ENCODE measurements around the gene GDPD3.
"Not testable (repeated sequence)": the region's sequence is repeated elsewhere in the genome, so short reads cannot be mapped to it uniquely, and the experiment has no call there.

The GDPD3 gene

DNA sequence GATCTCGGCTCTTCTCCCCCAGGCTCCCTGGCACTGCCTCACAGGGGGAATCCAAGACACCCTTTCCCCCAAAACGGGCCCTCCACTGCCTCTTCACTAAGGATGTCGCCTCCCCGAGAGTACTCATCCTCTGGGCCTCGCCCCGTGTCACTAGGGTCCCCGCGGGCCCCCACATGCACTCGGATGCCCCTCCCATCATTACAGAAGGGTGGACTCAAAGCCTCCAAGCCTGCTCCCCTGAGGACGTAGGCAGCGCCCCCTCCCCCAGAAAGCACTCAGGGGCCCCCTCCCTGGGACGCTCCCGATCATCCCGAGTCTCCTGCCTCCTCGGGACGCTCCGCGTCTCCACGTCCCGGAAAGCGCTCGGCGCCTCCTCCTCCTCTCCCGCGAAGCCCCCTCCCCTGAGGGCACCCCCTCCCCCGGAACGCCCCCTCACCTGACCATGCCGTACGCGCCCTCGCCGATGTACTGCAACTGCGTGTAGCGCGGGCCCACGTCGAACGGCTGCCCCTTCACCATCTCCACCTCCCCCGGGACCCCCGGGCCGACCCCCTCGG is 9.3 kb upstream of the GDPD3 start:
- peak; percentile 1 for DNase-seq (ENCODE audit: low read depth)

DNA sequence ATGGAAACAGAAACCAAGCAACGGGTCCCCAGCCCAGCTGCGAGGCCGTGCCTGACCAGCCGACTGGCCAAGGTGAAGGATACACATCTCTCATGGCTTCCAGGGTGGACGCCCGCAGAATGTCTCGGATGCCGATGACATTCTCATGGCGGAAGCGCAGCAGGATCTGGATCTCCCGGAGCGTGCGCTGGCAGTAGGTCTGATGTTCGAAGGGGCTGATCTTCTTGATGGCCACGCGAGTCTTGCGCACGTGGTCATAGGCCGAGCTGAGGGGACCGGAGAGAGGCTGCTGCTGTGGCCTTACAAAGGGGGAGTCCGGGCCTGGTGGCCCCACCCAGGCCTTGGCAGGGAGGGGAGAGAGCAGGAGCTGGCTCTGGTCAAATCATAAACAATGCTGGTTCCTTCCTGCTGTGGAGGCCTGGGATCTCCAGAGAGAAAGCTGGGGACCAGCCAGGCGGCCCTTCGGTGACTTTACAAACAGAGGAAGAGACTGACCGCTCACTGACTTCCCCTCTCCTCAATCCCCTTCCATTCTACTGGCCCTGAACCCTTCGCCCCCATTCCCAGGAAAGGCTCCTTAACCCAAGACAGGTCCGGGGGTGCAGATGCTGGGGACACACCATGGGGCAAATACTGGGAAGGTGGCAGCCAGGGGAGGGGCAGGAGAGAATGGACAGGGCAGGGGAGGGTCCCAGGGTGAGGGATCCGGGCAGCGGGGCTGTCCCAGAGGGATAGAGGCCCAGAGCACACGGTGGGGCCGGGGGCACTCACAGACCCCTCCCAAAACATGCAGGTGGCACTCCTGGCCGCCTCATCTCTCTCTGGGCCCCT is 8.6 kb upstream of the GDPD3 start:
- DNase-seq (ENCODE audit: low read depth) = no peak

DNA sequence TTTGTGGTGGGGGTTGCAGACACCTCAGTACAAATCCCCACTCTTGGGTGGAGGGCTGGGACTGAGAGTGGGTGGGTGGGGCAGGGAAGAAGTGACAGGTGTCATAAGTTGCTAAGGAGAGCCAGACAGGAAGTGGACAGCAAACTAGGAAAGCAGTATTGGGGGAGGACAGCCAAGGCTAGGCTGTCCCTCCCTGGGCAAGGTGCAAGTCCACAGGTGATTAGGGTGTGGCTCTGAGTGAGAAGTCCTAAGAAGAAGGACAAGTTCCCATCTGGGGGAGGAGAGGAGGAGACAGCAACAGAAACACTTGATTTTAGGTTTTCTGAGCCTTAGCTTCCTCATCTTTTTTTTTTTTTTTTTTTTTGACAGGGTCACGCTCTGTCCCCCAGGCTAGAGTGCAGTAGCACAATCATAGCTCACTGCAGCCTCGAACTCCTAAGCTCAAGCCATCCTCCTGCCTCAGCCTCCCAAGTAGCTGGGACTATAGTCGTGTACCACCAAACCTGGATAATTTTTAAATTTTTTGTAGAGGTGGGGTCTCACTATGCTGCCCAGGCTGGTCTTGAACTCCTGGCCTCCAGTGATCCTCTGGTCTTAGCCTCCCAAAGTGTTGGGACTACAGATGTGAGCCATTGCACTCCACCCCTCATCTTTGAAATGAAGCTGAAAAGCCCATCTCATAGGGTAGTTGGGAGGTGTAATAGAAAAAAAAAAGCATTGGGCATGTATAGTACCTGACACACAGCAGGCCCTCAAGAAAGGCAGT is 7.2 kb upstream of the GDPD3 start:
- no peak for DNase-seq (ENCODE audit: low read depth)

DNA sequence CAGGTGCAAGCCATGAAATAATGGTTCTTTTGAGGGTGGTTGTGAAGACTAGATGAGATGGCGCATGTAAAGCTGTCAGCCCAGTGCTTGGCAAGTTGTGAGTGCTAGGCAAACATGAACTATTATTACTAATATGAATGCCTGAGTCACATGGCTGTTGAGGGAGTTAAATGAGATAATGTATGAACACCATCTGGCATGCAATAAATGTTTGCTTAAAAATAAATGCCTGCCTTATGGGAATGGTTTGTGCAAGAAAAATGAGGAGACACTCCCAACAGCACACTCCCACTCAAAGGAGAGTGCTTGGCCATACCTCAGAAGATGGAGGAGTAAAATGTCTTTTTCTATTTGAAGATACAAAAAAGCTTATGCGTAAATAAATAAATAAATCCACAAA is 6.1 kb upstream of the GDPD3 start:
- DNase-seq (ENCODE audit: low read depth) = no peak

DNA sequence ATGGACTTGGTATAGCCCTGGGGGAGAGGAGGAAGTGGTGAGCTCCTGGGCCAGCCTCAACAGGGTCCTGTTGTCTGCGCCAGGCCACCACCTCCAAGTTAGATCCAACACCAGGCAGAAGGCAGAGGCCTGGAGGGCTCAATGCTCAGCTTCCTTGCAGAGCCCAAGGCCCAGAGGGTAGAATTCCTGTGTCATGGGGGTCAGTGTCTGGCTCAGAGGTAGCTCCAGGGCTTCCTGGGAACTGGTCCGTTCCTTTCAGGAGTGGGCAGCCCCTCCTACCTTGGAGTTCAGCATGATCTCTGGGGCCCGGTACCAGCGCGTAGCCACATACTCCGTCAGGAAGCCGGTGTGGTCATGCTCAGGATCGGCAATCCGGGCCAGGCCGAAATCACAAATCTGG is 4.4 kb upstream of the GDPD3 start:
- DNase-seq (ENCODE audit: low read depth) = no peak

DNA sequence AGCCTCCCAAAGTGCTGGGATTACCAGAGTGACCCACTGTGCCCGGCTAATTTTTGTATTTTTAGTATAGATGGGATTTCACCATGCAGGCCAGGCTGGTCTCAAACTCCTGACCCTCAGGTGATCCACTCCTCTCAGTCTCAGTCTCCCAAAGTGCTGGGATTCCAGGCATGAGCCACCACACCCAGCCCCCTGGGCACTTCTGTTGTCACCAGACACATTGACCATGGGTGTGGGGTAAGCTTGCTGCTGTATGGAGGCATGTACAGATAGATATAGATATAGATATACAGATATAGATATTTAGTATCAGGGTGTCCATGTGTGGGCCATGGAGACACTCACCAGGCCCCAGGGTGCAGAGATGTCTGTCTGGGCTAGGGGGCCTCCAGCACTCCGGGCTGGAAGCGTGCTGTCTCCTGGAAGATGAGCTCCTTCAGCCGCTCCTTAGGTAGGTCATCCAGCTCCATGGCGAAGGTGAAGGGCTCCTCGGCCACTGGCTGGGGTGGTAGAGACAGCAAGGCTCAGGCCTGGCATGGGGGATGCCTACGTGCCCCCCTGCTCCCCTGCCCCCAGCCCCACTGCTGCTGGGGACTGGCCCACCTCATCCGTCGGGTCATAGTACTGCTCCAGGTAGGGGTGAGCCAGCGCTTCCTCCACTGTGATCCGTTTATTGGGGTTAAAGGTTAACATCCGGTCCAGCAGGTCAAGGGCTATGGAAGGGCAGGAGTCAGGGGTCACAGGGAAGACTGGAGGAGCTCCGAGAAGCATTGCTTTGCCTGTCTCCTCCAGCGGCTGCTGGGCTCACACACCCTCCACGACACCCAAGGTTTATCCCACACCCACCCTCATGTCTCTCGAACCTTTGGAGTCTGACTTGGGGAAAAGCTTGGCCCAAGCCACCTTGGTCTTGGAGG is 3.2 kb upstream of the GDPD3 start:
- no peak for DNase-seq (ENCODE audit: low read depth)

DNA sequence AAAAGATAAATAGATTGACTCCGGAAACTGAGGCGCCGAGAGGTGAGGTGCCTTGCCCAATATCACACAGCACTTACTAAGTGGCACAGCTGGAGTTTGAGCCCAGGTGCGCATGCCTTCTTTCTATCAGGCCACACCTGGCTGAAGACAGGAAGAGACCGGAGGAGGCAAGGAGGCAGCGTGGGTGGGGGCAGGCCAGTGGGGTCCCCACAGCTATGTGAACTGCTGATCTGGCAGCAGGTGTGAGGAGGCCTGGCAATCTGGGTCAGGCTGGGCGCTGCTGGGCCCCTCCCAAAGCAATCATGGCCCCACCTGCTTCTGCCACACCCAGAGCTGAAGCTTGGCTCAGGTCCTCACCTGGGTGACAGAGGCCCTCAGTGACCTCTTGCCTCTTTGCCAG is 1.9 kb upstream of the GDPD3 start:
- peak; percentile 11 for DNase-seq (ENCODE audit: low read depth)

DNA sequence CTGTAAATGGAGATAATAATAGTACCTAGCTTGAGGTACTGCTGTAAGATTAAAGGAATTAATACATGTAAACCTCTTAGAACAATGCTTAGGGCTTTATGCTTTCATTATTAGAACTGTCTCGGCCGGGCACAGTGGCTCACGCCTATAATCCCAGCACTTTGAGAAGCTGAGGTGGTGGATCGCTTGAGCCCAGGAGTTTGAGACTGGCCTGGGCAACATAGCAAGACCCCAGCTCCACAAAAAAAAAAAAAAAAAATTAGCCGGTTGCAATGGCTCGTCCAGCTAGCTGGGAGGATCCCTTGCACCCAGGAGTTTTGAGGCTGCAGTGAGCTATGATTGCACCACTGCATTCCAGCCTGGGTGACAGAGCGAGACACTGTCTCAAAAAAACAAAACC is 1.5 kb upstream of the GDPD3 start:
- not testable (repeated sequence) for DNase-seq (ENCODE audit: low read depth)

DNA sequence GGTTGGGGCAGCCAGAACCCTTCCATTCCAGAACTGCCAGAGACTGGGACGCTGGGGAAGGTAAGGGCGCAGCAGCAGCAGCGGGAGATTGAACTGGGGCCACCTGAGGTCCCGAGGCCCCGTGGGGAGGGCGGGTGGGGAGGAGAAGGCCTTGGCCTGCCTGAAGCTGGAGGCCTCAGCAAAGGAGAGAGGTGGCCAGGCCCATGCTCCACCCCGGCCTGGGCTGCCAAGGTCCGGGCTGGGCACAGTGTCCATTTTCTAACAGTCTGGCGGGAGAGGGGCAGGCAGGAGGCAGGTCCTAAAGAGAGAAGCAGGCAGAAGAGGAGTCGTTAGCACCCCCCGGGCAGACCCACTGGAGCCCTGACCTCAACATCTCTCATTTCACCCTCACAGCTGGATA is 1.1 kb upstream of the GDPD3 start:
- no peak for DNase-seq (ENCODE audit: low read depth)

DNA sequence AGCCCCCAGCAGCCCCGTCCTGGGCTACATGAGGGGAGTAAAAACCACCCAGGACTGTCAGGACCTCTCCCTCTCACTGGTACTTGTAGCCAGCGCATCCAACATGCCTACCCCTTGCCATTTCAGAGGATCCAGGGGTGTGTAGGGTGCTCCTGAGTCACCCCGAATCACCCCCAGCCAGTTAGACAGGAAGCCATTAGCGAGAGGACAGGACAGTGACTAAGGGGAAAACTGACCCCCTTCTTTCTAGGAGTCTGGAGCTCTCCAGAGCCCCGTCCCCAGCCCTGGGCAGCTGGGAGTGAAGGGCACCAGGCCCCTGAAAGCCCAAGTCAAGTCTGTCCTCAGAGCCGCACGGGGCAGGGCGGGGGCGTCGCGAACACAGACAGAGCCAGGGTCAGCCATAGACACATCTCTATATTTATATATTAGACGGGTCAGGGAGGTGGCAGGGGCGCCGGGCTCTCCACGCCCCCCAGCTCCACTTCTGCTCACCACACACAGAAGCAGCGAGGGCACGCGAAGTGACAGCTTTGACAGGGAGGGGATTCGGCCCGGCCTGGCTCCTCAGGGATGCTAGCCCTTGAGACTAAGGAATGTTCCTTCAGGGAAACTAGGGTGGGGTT is 485 bp upstream of the GDPD3 start:
- DNase-seq (ENCODE audit: low read depth) = no peak

DNA sequence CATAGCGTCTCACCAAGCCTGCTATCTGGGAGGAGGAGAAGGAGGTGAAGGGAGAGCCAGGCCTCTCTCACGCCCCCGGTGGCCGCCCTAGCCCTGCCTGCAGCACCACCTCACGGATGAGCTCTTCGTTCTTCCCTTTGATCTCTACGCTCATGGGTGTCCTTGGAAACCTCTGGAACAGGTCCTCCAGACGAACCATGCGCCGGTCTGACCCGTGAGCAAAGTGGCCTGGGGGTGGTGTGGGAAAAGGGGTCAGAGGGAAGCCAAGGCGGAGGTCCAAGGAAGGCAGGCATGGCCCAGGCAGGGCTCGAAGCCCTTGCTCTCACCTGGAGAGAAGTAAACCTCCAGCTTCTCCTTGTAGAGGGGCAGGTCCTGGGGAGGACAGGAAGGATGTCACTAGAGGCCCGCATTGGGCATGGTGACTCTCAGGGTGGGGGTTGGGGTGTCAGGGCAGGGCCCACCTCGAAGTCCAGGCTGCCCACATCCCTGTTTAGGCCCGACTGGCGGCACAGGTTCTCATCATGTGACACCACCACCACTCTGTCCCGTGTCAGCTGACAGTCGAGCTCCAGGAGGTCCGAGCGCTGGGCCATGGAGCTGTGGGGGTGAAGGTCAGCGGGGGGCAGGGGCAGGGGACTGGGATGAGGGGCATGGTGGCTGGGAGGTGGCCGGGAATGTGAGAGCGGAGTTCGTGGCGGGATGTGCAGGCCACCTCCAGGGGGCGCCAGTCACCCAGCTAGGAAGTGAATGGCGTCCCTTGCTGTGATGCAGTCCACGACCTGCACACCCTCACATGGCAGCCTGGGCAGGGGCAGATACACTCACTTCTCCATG is 923 bp downstream of the GDPD3 start:
- peak; percentile 26 for DNase-seq (ENCODE audit: low read depth)

DNA sequence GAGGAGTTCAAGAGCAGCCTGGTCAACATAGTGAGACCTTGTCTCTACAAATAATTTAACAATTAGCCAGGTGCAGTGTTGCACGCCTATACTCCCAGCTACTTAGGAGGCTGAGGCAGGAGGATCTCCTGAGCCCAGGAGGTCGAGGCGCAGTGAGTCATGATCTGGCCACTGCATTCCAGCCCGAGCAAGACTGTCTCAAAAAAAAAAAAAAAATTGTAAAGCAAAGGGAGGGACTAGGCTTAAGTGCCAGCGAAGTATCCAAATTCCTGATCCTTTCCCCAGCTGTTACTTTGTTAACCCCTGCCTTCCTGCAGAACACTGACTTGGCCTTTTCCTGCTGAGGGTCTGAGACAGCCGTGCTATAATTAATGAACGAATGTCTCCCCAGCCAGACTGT is 2.7 kb downstream of the GDPD3 start:
- no peak for DNase-seq (ENCODE audit: low read depth)

DNA sequence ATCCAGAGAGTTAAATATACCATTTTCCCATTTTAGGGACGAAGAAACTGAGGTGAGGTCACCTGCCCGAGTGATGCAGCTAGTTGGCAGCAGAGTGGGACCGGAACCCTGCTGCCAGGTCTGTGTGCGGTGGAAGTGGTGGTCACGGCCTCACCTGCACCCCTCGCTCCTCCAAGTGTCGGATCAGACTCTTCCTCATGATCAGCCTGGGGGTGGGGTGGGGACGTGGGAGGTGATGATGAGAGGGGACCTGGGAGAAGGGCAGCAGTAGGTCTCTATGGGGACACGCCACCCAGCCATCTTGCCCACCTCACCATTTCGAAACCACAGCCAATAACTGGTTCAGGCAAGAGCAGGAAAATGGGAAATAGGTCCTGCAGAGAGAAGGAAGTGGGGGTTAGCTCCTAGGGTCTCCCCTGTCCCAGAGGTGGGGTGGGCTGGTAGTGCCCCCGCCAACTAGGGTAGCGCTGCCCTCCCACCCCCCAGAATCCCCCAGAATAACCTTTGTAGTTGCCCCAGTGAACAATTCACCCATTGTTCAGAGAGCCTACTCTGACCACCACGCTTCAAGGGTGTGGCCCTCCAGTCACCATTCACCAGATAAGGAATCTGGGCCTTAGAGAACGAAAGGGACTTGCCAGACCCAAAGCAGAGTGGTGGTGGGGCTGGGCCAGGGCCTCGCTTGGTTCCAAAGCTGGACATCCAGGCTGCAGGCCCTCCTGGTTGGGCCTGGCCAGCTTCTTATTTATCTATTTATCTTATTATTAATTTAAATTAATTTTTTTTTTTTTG is 5.1 kb downstream of the GDPD3 start:
- DNase-seq (ENCODE audit: low read depth) = no peak

DNA sequence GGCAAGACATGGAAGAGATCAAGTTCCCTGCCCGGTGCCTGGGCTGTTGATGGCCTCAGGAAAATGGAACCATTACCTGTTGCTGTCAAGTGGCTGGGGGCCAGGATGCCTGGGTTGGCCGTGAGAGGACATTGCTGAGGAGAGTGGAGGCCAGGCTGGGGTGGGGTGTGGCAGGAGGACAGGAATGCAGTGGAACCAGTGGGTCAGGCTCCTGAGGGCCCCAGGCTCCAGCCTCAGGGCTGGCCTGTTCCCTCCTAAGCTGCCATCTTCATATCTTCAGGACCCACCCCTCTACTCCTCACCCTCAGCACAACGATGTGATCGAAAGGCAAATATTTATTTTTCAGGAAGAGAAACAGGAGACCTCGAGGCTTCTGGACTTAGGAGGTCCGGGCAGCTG is 8.8 kb downstream of the GDPD3 start:
- DNase-seq (ENCODE audit: low read depth) = no peak

DNA sequence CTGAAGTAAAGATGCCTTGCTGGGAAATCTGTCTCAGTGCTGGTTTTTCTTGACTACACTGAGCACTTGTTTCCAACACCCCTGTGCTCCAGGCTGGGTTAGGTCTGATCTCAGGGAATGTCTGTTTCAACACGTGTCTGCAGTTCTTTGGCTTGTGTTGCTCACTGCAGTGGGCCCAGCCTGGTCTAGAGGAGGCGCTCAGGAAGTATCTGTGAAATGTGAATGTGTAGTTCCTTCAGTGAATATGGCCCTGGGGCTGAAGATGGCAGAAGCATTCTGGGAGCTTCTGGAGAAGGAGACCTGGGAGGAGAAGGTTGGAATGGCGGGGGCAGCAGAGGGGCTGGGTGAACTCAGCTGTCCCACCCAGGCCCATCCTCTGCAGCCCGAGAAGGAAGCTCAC is 9.2 kb downstream of the GDPD3 start:
- no peak for DNase-seq (ENCODE audit: low read depth)

DNA sequence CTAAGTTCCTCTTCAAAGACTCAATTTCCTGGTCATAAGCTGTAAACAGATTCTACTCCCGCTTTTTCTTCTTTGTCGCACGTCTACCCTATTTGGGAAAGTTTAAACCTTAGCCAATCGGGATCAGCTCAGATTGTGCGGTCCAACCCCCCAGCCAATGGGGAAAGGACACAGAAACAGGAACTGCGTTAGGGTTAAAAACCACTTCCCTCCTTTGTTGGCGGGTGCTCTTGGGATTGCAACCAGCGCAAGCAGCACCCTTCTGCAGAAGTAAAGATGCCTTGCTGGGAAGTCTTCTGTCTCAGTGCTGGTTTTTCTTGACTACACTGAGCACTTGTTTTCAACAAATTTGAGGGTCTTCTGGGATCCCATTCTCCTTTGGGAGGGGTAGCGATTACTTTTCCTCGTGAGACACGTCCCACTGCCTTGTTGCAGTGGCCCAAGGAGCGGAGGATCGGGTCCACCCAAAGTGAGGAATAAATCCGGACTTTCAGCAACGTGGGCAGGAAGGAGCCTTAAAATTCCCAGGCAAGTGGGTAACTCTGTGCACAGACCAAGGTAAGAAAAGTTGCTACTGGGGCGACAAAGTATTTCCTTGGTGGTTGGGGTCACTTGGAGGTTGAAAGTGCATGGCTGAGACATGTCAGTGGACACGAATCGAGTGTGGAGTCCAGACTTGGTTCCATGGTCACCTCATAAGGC is 16.3 kb downstream of the GDPD3 start:
- no peak for DNase-seq (ENCODE audit: low read depth)

DNA sequence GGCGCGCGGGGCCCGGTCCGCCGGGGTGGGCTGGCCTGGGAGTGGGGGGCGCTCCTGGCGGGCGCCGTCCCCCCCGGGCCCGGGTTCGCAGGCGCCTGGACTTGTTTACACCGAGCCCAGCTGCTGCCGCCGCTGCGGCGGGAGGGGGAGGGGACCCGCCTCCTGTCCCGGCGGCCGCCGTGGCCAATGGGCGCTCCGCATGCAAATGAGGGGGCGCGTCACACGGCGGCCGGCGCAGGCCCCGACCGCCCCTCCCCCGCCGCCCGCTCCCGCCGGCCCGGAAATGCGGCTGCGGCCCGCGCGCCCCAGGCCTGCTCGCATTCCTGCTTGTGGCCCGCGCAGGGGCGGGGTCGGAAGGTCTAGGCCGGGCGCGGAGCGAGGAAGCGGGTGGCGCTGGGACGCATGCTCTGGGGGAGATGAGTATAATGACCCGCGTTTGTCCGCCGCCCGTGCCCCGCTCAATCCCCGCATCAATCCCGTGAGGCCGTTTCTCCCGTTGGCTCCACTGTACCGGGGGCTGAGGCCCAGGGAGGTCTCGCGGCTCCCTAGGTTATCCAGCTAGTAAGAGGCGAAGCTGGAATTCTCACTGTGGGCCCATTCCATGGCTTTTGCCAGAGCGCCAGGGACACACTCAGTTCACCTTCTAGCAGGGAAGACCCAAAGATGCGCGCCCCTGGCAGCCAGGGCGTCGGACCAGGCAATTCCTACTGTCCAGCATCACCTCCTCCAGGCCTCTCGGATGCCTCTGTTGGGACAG is 17.1 kb downstream of the GDPD3 start, which contains the start of gene YPEL3:
Gene YPEL3, minus strand, starts transcription at position 109 of the 757 bp plus-strand sequence. CDS start 731 bp downstream, outside the sequence.
- DNase-seq (ENCODE audit: low read depth) = peak; percentile 86
